HG02870 (cell line): ENCODE data around the gene PDZRN4.
"Not testable (repeated sequence)": the region's sequence is repeated elsewhere in the genome, so short reads cannot be mapped to it uniquely, and the experiment has no call there.

Experiments
- ATAC-seq: cut with Tn5 transposase; IDR thresholded peaks from one replicate; pipeline ENCODE4 v1.9.1; 2021; ENCODE audit warnings: mild to moderate bottlenecking, moderate library complexity; ENCODE audit not compliant: unreplicated experiment

Gene PDZRN4

GRCh38 chr12:41537522-41537921 is 349.4 kb downstream of the PDZRN4 start:
- ATAC-seq = no peak

GRCh38 chr12:41545761-41546160 is 357.6 kb downstream of the PDZRN4 start:
- ATAC-seq = no peak

- ATAC-seq = not testable (repeated sequence)
Measured at GRCh38 chr12:41547071-41547470, 359.0 kb downstream of the PDZRN4 start.

- ATAC-seq = no peak
Measured at GRCh38 chr12:41548926-41549325, 360.8 kb downstream of the PDZRN4 start.

- ATAC-seq = no peak
Measured at GRCh38 chr12:41552588-41552987, 364.5 kb downstream of the PDZRN4 start.

GRCh38 chr12:41556176-41556575 is 368.1 kb downstream of the PDZRN4 start:
- no peak for ATAC-seq

GRCh38 chr12:41557344-41557743 is 369.2 kb downstream of the PDZRN4 start:
- ATAC-seq = no peak

- no peak for ATAC-seq
Measured at GRCh38 chr12:41558671-41559070, 370.6 kb downstream of the PDZRN4 start.

GRCh38 chr12:41563051-41563450 is 374.9 kb downstream of the PDZRN4 start:
- ATAC-seq = no peak

- ATAC-seq = no peak
Measured at GRCh38 chr12:41564816-41565215, 376.7 kb downstream of the PDZRN4 start.

- ATAC-seq = no peak
Measured at GRCh38 chr12:41566703-41567102, 378.6 kb downstream of the PDZRN4 start.

GRCh38 chr12:41573445-41573844 is 385.3 kb downstream of the PDZRN4 start:
- ATAC-seq = no peak

- ATAC-seq = no peak
Measured at GRCh38 chr12:41576925-41577324, 388.8 kb downstream of the PDZRN4 start.

GRCh38 chr12:41577995-41578394 is 389.9 kb downstream of the PDZRN4 start:
- ATAC-seq = no peak

- no peak for ATAC-seq
Measured at GRCh38 chr12:41585784-41586183, 397.7 kb downstream of the PDZRN4 start.

GRCh38 chr12:41587574-41587973 is 399.5 kb downstream of the PDZRN4 start:
- ATAC-seq = no peak

GRCh38 chr12:41589878-41590277 is 401.8 kb downstream of the PDZRN4 start:
- no peak for ATAC-seq

- no peak for ATAC-seq
Measured at GRCh38 chr12:41596190-41596589, 408.1 kb downstream of the PDZRN4 start.

- ATAC-seq = no peak
Measured at GRCh38 chr12:41604830-41605229, 416.7 kb downstream of the PDZRN4 start.

GRCh38 chr12:41605545-41606305 is 417.6 kb downstream of the PDZRN4 start:
- ATAC-seq = peak; percentile 95

- ATAC-seq = no peak
Measured at GRCh38 chr12:41606468-41607445, 418.6 kb downstream of the PDZRN4 start.
